ENCODE data around the gene LRRC43. TPM values are rescaled to one million over a fixed set of nuclear protein-coding genes. Genes with fewer than 3 reads are reported as not detected.

Gene LRRC43
- total RNA-seq, 1 experiment from 2014 or later: 0.66 TPM

DNA sequence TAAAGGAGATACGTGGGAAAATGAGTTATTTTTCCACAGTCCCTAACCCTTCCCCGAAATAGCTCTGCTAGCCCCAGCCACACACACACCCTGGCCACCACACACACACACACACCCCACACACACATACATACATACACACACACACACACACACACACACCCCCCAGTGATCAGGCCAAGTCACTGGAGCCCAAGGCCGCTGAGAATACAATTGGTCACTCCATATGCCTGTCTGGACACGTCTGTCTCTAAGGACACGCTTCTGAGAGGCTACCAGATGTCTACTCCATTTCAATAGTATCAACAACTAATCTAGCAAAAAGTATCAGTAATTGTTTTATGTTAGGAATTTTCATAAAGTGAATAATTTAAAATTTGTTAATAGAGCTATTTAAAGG, 55.9 kb downstream of the LRRC43 start:
- BruUV-seq (replicated peaks): no TSS peak
- Histone ChIP-seq H3K9me3 (ENCODE audit: low read length) (no peaks in the 10 kb centered on the region), H2AFZ (ENCODE audit: low read length) (no peak overlapping the region), H3F3A (ENCODE audit: low read length, unreplicated experiment) (no peaks in the 10 kb centered on the region), H3K27me3 (ENCODE audit: low read length) (no peaks in the 10 kb centered on the region), H3K4me1 (ENCODE audit: insufficient read depth, low read length) (no peaks in the 10 kb centered on the region), H3K4me2 (ENCODE audit: low read length) (no peak overlapping the region), H3K9me2 (replicated peaks; ENCODE audit: low read length) (no peaks in the 10 kb centered on the region), H3K4me3 (ENCODE audit: low read length) (no peak overlapping the region), H3K9ac (ENCODE audit: low read length) (no peak overlapping the region), H3K79me2 (ENCODE audit: low read length) (no peaks in the 10 kb centered on the region), H3K27ac (ENCODE audit: low read length) (no peak overlapping the region), H4K20me1 (ENCODE audit: low read length) (no peaks in the 10 kb centered on the region), H3K36me3 (ENCODE audit: low read depth, low read length) (0 out of 2 replicates have a peak, but pooled peaks cover 3% of the 10 kb centered on the region)
- no peak for TF ChIP-seq EZH2phosphoT487 (IDR thresholded peaks at IDR 0.05; ENCODE audit: borderline replicate concordance, low read length)
- TF ChIP-seq, protein P1, sequence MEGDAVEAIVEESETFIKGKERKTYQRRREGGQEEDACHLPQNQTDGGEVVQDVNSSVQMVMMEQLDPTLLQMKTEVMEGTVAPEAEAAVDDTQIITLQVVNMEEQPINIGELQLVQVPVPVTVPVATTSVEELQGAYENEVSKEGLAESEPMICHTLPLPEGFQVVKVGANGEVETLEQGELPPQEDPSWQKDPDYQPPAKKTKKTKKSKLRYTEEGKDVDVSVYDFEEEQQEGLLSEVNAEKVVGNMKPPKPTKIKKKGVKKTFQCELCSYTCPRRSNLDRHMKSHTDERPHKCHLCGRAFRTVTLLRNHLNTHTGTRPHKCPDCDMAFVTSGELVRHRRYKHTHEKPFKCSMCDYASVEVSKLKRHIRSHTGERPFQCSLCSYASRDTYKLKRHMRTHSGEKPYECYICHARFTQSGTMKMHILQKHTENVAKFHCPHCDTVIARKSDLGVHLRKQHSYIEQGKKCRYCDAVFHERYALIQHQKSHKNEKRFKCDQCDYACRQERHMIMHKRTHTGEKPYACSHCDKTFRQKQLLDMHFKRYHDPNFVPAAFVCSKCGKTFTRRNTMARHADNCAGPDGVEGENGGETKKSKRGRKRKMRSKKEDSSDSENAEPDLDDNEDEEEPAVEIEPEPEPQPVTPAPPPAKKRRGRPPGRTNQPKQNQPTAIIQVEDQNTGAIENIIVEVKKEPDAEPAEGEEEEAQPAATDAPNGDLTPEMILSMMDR (conservative IDR thresholded peaks at IDR 0.05; ENCODE audit: low read depth, low read length): no peak
- TF ChIP-seq EZH2 (IDR thresholded peaks at IDR 0.05; ENCODE audit: low read length, unreplicated experiment): no peak
- ATAC-seq: no peak
- intact Hi-C loops (cut with micrococcal nuclease): no loop called here
- ChIA-PET POLR2A (ENCODE audit: unreplicated experiment) (no interaction called here), CTCF (interaction anchor here (0.6 kb wide), 1 partner anchor 31 kb away, joined by 3 read pairs; no protein-coding TSS in a partner anchor)
- no peak for DNase-seq

DNA sequence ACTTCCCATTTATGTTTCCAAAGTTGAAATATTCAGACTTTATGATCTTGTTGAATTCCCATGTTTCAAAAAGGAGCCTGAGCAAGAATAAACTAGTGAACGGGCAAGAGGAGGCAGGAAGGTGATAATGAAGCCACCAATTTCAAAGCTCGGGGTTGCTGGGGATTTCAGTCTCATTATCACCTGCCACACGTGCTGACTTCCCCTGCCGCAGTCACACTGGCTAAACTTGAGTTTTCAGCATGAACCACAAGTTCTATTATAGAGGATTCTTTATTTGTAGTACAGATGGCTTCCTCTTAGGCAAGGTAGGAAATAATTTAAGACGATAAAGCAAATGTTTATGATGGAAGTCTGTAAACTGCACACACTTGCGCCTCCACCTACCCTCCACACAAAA, 61.0 kb downstream of the LRRC43 start:
- no peak overlapping the region for H2AFZ ChIP-seq (ENCODE audit: low read length)
- H3K4me2 ChIP-seq (ENCODE audit: low read length): no peak overlapping the region
- H3K27me3 ChIP-seq (ENCODE audit: low read length): no peaks in the 10 kb centered on the region
- no peak overlapping the region for H3K4me3 ChIP-seq (ENCODE audit: low read length)
- H3K27ac ChIP-seq (ENCODE audit: low read length): no peak overlapping the region
- no peak overlapping the region for H3K9ac ChIP-seq (ENCODE audit: low read length)
- no peaks in the 10 kb centered on the region for H3K9me3 ChIP-seq (ENCODE audit: low read length)
- no peaks in the 10 kb centered on the region for H3F3A ChIP-seq (ENCODE audit: low read length, unreplicated experiment)
- TF ChIP-seq, protein P1 (conservative IDR thresholded peaks at IDR 0.05; ENCODE audit: low read depth, low read length): no peak
- TF ChIP-seq EZH2 (IDR thresholded peaks at IDR 0.05; ENCODE audit: low read length, unreplicated experiment) (no peak), EZH2phosphoT487 (IDR thresholded peaks at IDR 0.05; ENCODE audit: borderline replicate concordance, low read length) (no peak)
- H3K9me2 ChIP-seq (replicated peaks; ENCODE audit: low read length): no peaks in the 10 kb centered on the region
- intact Hi-C loops (cut with micrococcal nuclease): no loop called here
- DNase-seq: no peak
- no peaks in the 10 kb centered on the region for H4K20me1 ChIP-seq (ENCODE audit: low read length)
- ATAC-seq: no peak
- peaks cover 9% of the 10 kb centered on the region; the same call in 1 of the 2 replicates for H3K36me3 ChIP-seq (ENCODE audit: low read depth, low read length)
- no peaks in the 10 kb centered on the region for H3K79me2 ChIP-seq (ENCODE audit: low read length)
- BruUV-seq (replicated peaks): no TSS peak
- H3K4me1 ChIP-seq (ENCODE audit: insufficient read depth, low read length): no peaks in the 10 kb centered on the region
- CTCF ChIA-PET: no interaction called here
- POLR2A ChIA-PET (ENCODE audit: unreplicated experiment): no interaction called here

DNA sequence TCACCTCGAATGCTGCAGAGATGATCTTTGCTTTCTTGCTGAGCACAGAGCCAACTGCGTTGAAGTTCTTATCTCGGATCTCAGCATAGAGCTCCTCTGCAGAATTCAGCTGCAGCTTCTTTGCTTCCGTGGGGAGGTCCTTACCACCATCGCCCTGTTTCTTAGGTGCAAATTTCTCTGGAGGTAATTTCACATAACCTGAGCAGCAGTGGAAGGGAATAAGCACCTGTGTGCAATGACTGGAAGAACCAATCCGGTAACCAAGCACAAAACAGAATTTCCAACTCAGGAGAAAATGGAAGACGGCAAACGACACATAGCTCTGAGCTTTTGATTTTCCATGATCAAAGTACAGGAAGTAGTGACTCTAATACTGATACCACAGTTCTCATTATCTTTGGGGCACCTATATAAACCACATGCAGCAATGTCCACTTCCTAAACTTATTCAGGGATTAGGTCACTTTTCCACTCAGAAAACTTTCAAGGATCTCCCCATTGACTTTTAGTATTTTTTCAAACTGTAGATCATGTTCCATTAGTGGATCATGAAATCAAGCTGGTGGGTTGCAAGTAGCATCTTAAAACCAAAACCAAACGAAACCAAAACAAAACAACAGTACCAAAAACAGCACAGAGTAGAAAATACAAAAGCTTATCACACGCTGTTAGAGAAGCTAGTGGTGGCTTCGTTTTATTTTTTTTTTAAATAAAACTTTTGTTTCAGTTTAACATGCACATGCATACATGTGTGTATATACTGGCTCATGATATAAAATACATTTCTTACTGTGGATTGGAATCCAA, 61.8 kb downstream of the LRRC43 start:
- no peaks in the 10 kb centered on the region for H3F3A ChIP-seq (ENCODE audit: low read length, unreplicated experiment)
- BruUV-seq (replicated peaks): no TSS peak

More for the DNA sequence above, 61.8 kb downstream of the LRRC43 start:
- POLR2A ChIA-PET (ENCODE audit: unreplicated experiment): interaction anchor here (0.6 kb wide), 1 partner anchor 166 kb away, joined by 5 read pairs; the partner anchor contains the start of gene MLXIP
- H3K27me3 ChIP-seq (ENCODE audit: low read length): no peaks in the 10 kb centered on the region
- no peaks in the 10 kb centered on the region for H3K79me2 ChIP-seq (ENCODE audit: low read length)
- H3K4me2 ChIP-seq (ENCODE audit: low read length): no peak overlapping the region
- CTCF ChIA-PET: no interaction called here
- TF ChIP-seq, protein P1 (conservative IDR thresholded peaks at IDR 0.05; ENCODE audit: low read depth, low read length): no peak
- TF ChIP-seq EZH2phosphoT487 (IDR thresholded peaks at IDR 0.05; ENCODE audit: borderline replicate concordance, low read length) (no peak), EZH2 (IDR thresholded peaks at IDR 0.05; ENCODE audit: low read length, unreplicated experiment) (no peak)
- no peaks in the 10 kb centered on the region for H3K4me1 ChIP-seq (ENCODE audit: insufficient read depth, low read length)
- intact Hi-C loops (cut with micrococcal nuclease): no loop called here
- no peak overlapping the region for H3K9ac ChIP-seq (ENCODE audit: low read length)
- H2AFZ ChIP-seq (ENCODE audit: low read length): no peak overlapping the region
- no peak for ATAC-seq
- DNase-seq: no peak
- no peaks in the 10 kb centered on the region for H3K9me2 ChIP-seq (replicated peaks; ENCODE audit: low read length)
- H3K36me3 ChIP-seq (ENCODE audit: low read depth, low read length): peaks cover 8% of the 10 kb centered on the region; the same call in 1 of the 2 replicates
- H4K20me1 ChIP-seq (ENCODE audit: low read length): no peaks in the 10 kb centered on the region
- no peaks in the 10 kb centered on the region for H3K9me3 ChIP-seq (ENCODE audit: low read length)
- no peak overlapping the region for H3K27ac ChIP-seq (ENCODE audit: low read length)
- no peak overlapping the region for H3K4me3 ChIP-seq (ENCODE audit: low read length)
